ENCODE results near the gene RPE65. TPM values are rescaled to one million over a fixed set of nuclear protein-coding genes. Genes with fewer than 3 reads are reported as not detected.

RPE65 gene
- total and polyA plus RNA-seq, 2 experiments from 2014 or later = not detected

GRCh38 chr1:68442822-68443556 lies 6.8 kb downstream of the RPE65 start:
- no peaks in the 10 kb centered on the region for H3K36me3 ChIP-seq (ENCODE audit: insufficient read depth)
- no peaks in the 10 kb centered on the region for H4K20me1 ChIP-seq (replicated peaks; ENCODE audit: insufficient read depth)
- H3K27me3 ChIP-seq (ENCODE audit: insufficient read depth) = no peaks in the 10 kb centered on the region
- ATAC-seq = peak; percentile 88
- DNase-seq (ENCODE audit: low spot score) = peak; percentile 74
- no peaks in the 10 kb centered on the region for H3K9me3 Mint-ChIP-seq
- no peak overlapping the region for H3K27ac ChIP-seq (ENCODE audit: low read depth)
- TF ChIP-seq ZNF114 (CRISPR knock-in tag; IDR thresholded peaks at IDR 0.05) = no peak
- TF ChIP-seq EZH2 (IDR thresholded peaks at IDR 0.05; ENCODE audit: low read depth, unreplicated experiment) = no peak
- peak; percentile 73 to 82 for TF ChIP-seq CTCF (conservative IDR thresholded peaks at IDR 0.05; ENCODE audit: low read depth in 2 of 2)
- TF ChIP-seq POLR2AphosphoS5 (IDR thresholded peaks at IDR 0.05; ENCODE audit: low read depth) = no peak
- no peak overlapping the region for H3K27ac Mint-ChIP-seq
- no peak overlapping the region for H3K4me2 ChIP-seq
- H3K4me1 ChIP-seq (ENCODE audit: insufficient read depth) = peaks cover 8% of the 10 kb centered on the region
- H3K4me3 Mint-ChIP-seq = no peak overlapping the region
- no peaks in the 10 kb centered on the region for H3K36me3 Mint-ChIP-seq (ENCODE audit: low read depth)
- H3F3A ChIP-seq (replicated peaks; ENCODE audit: low read depth) = no peaks in the 10 kb centered on the region
- H3K4me1 Mint-ChIP-seq = peaks cover 10% of the 10 kb centered on the region
- H3K79me2 ChIP-seq (replicated peaks; ENCODE audit: insufficient read depth) = no peaks in the 10 kb centered on the region
- no peaks in the 10 kb centered on the region for H3K9me2 ChIP-seq (ENCODE audit: insufficient read depth)
- H3K4me3 ChIP-seq = no peak overlapping the region
- no peaks in the 10 kb centered on the region for H3K27me3 Mint-ChIP-seq (ENCODE audit: insufficient read depth, low read depth, poor library complexity)
- no peak overlapping the region for H2AFZ ChIP-seq

- Mint-ChIP-seq H3K9me3 (no peaks in the 10 kb centered on the region), H3K4me1 (peaks cover 10% of the 10 kb centered on the region), H3K36me3 (ENCODE audit: low read depth) (no peaks in the 10 kb centered on the region), H3K4me3 (no peak overlapping the region), H3K27me3 (ENCODE audit: insufficient read depth, low read depth, poor library complexity) (no peaks in the 10 kb centered on the region), H3K27ac (no peak overlapping the region)
- H3F3A ChIP-seq (replicated peaks; ENCODE audit: low read depth) = no peaks in the 10 kb centered on the region
- no peak overlapping the region for H3K4me2 ChIP-seq
- no peak overlapping the region for H3K27ac ChIP-seq (ENCODE audit: low read depth)
- H2AFZ ChIP-seq = no peak overlapping the region
- no peaks in the 10 kb centered on the region for H4K20me1 ChIP-seq (replicated peaks; ENCODE audit: insufficient read depth)
- H3K79me2 ChIP-seq (replicated peaks; ENCODE audit: insufficient read depth) = no peaks in the 10 kb centered on the region
- H3K4me1 ChIP-seq (ENCODE audit: insufficient read depth) = peaks cover 13% of the 10 kb centered on the region
- ATAC-seq (peak; percentile 49), DNase-seq (ENCODE audit: low spot score) (no peak)
- no peaks in the 10 kb centered on the region for H3K9me2 ChIP-seq (ENCODE audit: insufficient read depth)
- no peaks in the 10 kb centered on the region for H3K27me3 ChIP-seq (ENCODE audit: insufficient read depth)
- H3K4me3 ChIP-seq = no peak overlapping the region
- TF ChIP-seq STAT1 (IDR thresholded peaks at IDR 0.05; ENCODE audit: unreplicated experiment) (no peak), CTCF (conservative IDR thresholded peaks at IDR 0.05; ENCODE audit: low read depth in 2 of 2) (peak in 1 of 2 experiments; percentile 48; a peak in 3 of 4 replicates)
- H3K36me3 ChIP-seq (ENCODE audit: insufficient read depth) = no peaks in the 10 kb centered on the region
These were observed 7.7 kb downstream of the RPE65 start for GRCh38 chr1:68442006-68442405.

Measured in GM23338 (cell line).